Choroid plexus epithelial cell (primary cell): Measurements from ENCODE around the gene EMC10.

Source experiments
- DNase-seq: peaks from one replicate; pipeline ENCODE4 v3.0.0-alpha.2; 2010; ENCODE audit warnings: low read depth
- H3K4me3 ChIP-seq: 2 replicates; pipeline ENCODE4 v1.5.1; 2011; ENCODE audit warnings: low read depth, mild to moderate bottlenecking, control low read depth, low read length, moderate library complexity
- TF ChIP-seq, protein P1 (sequence below): conservative IDR thresholded peaks from 2 replicates; pipeline ENCODE4 v1.5.1; 2011; ENCODE audit warnings: low read depth, mild to moderate bottlenecking, control low read depth, inconsistent platforms, low read length, moderate library complexity

EMC10 gene

DNA sequence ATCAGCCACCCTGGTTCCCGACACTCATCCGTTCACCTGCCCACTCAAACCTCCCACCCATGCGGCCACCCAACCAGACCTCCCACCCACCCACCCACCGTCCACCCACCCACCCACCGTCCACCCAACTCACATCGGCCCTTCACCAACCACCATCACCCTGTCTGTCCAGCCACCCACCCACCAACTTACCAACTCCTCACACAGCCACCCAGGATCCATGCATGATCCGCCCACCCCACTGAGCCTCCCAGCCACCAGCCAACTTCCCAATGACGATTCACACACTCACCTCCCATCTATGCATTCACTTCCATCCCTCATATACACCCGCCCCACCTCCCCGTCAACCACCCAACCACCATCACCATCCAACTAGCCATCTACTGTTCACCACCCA is 30.4 kb downstream of the EMC10 start:
- DNase-seq: no peak
- no peak overlapping the region for H3K4me3 ChIP-seq
- TF ChIP-seq, protein P1, sequence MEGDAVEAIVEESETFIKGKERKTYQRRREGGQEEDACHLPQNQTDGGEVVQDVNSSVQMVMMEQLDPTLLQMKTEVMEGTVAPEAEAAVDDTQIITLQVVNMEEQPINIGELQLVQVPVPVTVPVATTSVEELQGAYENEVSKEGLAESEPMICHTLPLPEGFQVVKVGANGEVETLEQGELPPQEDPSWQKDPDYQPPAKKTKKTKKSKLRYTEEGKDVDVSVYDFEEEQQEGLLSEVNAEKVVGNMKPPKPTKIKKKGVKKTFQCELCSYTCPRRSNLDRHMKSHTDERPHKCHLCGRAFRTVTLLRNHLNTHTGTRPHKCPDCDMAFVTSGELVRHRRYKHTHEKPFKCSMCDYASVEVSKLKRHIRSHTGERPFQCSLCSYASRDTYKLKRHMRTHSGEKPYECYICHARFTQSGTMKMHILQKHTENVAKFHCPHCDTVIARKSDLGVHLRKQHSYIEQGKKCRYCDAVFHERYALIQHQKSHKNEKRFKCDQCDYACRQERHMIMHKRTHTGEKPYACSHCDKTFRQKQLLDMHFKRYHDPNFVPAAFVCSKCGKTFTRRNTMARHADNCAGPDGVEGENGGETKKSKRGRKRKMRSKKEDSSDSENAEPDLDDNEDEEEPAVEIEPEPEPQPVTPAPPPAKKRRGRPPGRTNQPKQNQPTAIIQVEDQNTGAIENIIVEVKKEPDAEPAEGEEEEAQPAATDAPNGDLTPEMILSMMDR: no peak

DNA sequence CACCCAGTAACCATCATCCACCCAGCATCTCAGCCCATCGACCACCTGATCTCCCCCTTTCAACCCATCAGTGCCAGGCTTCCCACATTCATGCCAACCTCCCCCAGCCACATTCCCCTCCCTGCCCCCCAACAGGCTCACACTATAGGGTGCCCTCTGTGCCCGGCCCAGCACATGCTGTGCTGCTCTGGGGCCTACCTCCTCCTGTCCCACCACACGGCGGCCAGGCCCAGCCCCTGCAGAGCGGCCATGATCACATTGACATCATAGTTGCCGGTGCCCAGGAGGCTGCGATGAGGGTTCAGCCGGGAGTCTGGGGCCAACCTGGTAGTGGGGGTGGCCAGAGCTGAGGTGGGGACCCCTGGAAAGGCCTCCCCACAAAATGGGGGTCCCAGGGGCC is 31.1 kb downstream of the EMC10 start:
- TF ChIP-seq, protein P1: no peak
- DNase-seq: no peak
- H3K4me3 ChIP-seq: no peak overlapping the region

DNA sequence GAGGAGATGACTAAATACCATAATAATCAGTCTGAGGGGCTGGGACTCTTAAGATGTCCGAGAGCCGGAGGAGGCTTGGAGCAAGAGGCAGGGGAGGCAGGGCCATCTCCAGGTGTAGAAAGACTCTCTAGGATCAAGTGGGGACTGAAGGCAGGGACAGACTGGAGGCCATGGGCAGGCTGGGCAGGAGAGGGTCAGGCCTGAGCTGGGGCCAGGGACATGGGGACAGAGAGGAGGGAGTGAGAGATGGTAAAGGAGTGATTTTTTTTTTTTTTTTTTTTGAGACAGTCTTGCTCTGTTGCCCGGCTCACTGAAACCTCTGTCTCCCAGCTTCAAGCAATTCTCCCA is 32.5 kb downstream of the EMC10 start:
- no peak for DNase-seq
- no peak overlapping the region for H3K4me3 ChIP-seq
- TF ChIP-seq, protein P1: no peak

DNA sequence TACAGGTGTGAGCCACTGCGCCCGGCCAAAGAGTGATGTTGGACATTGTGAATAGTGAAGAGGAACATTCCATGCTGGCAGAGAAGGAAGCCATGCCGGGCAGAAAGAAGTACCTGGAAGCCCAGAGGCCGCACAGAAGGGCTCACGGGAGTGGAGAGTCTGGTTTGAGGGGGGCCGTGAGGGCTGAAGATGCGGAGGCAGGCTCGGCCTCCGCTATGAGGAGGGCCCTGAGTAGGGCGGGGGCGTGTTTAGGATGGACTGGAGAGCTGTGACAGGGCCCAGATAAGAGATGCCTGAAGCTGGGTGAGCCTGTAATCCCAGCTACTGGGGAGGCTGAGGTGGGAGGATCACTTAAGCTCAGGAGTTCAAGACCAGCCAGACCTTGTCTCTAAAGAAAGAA is 33.1 kb downstream of the EMC10 start:
- TF ChIP-seq, protein P1: no peak
- DNase-seq: no peak
- H3K4me3 ChIP-seq: no peak overlapping the region

DNA sequence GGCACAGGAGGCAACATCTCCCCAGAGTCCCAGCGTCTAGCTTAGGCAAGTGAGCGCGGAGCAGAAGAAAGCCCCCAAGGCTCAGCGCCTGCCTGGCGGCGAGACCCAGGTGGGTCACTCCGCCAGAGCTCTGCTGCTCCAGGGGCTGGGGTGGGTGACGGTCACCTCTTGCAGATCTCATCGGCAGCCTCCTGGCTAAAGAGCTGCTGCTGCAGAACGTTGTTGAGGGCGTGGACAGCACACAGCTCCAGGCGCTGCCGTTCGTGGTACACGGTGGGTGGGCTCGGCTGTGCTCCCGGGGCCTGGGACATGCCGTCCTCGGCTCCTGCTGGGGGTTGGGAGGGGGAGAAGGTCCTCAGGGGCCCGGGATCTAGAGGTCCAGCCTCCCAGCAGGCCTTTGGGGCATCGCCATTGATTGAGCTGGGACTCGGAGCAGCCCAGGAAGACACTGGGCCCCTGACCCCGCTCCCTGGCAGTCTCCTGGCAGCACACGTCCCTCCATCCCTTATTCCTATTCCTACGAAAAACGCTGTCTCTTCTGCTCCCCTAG is 33.9 kb downstream of the EMC10 start:
- TF ChIP-seq, protein P1: no peak
- peak overlapping the region; percentile 90 for H3K4me3 ChIP-seq
- DNase-seq: peak; percentile 13

DNA sequence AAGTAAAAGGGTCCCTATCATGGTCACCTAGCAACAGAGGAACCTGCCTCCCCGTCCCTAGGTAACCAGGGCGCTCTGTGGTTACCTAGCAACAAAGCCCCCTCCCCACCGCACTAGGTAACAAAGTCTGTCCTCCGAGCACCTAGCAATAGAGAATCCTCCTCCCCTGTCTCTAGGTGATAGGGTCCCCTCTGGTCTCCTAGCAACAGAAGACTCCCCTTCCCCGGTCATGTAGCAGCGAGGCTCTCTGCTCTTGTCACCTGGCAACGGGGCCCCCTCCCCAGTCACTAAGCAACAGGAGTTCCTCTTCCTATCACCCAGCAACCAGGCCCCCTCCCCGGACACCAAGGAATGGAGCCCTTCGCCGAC is 34.4 kb downstream of the EMC10 start:
- peak; percentile 28 for DNase-seq
- peak overlapping the region; percentile 90 for H3K4me3 ChIP-seq
- TF ChIP-seq, protein P1: no peak

DNA sequence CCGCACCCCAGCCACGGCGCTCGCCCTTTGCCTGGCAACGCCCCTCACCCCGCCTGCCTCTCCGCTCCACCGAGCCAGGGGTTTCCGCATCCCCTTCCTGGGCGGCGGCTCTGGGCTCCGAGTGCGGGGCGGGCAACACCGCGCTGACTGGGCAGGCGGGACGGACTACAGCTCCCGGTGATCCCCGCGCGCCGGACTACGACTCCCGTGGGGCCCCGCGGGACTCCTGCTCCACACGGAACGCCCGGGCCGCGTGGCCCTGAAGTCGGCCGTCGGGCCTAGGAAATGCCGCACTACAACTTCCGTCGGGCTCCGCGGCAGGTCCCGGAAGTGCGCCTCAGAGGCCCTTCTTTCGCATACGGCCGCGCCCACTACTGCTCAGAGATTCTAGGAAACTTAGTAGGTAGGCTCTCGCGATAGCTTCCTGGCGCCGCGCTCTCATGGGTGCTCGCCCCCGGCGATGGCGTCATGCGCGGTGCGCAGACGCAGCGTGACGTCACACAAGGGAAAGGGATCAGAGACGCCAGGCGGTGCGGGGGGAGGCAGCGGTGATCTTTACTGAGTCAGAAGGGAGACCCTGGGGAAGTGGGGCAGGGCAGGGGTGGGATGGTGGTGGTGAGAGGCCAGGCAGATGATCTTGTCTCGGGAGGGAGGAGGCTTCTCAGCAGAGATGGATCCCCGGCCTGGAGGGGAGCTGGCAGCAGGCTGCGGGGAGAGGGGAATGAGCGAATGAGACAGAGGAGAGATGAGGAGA is 34.9 kb downstream of the EMC10 start, which contains the start of gene JOSD2:
TSS of gene JOSD2 (minus strand) at position 123 of the 754 bp plus-strand sequence. CDS start 760 bp downstream, outside the sequence.
- peak; percentile 100 for DNase-seq
- TF ChIP-seq, protein P1: no peak
- peak within 1 kb of the TSS; percentile 90 for H3K4me3 ChIP-seq
